Measurements from ENCODE around the gene RARB. TPM values are rescaled to one million over a fixed set of nuclear protein-coding genes. Genes with fewer than 3 reads are reported as not detected.

The RARB gene
- total RNA-seq, 1 donor from 2014 or later = not detected

DNA sequence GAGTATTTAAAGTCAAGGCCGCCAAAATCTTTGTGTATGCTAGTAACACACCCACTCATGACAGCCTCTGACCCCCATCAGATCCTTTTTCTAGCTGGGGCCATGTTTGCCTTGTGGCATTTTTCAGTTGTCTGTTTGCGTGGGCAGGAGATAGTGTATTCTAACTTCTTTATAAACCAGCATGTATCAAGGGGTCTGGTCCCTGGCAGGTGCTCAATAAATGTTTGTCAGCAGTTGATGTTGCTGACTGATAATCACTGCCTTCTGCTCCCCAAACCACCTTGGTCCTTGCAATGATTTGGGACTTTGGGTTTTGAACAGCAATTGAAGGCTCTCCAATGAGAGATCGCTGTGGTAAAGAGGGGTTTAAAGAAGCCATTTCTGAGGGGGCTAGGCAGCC lies 19.2 kb downstream of the RARB start:
- intact Hi-C loops (cut with micrococcal nuclease) = loop anchor here (10.0 kb wide), 1 partner anchor 148 kb away; no protein-coding TSS in a partner anchor

DNA sequence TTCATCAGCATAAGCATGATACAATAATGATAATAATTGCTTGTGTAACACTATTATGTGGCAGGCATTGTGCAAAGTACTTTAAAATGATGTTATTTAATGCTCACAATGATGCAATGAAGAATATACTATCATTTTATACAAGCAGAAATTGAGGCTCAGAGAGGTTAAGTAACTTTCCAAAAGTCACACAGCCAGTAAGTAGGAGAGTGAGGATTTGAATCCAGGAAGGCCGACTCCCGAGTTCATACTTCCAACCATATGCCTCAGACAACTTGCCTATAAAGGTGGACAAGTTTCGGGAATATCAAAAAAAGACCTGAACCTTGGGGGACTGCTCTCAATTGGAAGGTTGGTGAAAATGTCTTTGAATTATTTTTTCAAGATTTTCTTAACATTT lies 19.9 kb downstream of the RARB start:
- intact Hi-C loops (cut with micrococcal nuclease) = loop anchor here (10.0 kb wide), 1 partner anchor 147 kb away; no protein-coding TSS in a partner anchor

DNA sequence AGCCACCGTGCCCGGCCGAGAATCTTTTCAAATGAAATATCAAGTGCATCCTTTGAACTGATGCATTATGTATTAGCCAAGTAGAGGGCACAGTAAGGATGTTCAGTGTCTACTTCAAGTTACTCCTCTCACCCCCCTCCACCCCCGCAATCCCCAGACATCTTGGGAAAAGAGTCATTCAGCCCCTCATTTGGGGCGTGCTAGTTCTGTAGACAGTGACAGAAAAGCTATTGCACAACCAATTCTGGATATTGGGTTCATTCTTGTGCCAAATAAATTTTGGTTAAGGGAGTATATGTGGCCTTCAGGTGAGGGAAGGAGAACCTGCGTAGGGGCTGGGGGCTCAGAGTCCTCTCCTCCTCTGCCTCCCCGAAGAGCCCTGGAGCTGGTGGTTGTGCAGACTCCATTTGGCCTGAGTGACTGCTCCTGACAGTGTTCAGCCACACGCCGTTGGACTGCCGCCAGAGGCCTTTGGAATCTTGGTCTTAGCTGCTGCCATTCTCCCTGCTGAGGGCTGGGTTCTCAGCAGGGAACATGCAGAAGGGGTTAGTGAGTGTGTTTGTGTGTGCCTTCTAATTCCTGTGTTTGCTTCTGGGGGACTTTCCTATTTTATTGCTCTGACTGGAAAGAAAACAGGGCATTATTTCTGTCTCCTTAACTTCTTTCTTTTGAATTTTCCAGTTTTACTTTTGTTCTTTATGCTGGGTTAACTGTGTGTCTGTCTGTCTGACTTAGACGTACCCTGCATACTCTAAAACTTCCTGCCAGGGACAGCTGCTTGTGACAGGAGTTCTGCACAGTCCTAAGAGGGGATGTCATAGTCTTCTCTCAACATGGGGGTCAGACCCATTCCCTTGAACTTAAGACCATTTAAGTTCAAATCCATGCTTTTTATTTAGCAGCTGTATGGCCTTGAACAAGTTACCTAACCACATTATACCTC lies 21.0 kb downstream of the RARB start:
- intact Hi-C loops (cut with micrococcal nuclease) = loop anchor here (10.0 kb wide), 1 partner anchor 146 kb away; no protein-coding TSS in a partner anchor

DNA sequence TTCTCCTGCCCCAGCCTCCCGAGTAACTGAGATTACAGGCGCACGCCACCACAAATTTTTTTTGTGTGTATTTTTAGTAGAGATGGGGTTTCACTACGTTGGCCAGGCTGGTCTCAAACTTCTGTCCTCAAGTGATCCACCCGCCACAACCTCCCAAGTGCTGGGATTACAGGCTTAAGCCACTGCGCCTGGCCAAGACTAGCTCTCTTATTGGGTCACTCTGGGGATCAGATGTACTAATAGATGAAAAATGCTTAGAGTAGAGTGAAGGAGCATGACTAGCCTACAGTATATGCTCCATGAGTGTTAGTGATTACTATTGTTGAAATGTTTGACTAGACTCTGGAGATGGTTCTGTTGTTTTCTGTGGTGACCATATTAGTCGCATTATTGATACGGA lies 21.8 kb downstream of the RARB start:
- intact Hi-C loops (cut with micrococcal nuclease) = loop anchor here (10.0 kb wide), 1 partner anchor 145 kb away; no protein-coding TSS in a partner anchor

DNA sequence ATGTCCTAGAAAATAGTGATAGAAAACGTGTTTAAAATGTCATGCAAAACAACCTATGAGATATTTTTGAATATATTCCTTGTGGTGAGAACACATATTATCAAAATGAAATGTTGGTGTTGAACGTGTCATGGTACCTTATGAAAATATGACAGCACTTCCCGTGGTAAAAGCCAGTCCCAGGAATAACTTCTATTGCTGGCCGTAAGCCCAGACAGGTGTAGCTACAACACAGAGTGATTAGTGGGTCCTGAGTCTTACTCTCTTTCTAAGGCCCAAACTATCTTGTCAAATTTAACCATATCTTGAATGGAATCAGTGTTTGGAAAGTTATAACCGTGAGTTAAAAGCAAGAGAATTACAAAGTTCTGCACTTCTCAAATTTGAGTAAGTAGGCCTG lies 24.1 kb downstream of the RARB start:
- intact Hi-C loops (cut with micrococcal nuclease) = no loop called here

DNA sequence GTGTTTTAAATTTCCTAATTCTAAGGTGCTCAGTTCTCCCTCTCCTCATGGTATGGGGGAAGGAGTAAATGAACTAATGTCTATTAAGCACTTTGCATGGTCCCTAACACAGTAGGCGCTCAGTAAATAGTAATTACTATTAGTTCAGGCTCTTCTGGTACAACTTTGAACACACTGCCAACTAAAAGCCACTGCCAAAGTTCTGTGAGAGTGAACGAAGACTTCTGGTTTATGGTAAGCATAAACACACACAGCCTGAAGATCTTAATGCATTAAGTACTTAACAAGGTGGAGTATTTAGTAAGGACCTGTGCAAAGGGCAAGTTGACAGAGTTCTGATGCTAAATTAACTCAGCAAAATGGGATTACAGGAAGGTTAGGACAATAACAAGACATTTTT lies 24.7 kb downstream of the RARB start:
- intact Hi-C loops (cut with micrococcal nuclease) = no loop called here

DNA sequence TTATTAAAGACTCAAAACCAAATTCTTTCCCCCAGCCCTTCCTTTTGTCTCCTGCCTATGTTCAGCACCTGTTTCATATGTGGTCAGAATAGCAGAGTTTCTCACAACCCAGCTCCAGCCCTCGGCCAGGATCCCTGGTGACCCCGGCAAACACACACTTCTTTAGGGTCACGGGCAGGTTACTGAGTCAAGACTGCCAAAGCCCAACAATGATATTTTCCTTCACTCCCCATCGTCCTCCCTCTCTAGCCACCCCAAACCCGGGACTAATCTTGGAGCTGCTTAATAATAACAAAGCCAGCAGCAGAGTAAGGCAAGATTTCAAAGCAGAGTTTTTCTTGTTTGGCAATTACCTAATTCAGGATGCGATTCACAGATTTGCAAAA lies 25.5 kb downstream of the RARB start:
- intact Hi-C loops (cut with micrococcal nuclease) = no loop called here

DNA sequence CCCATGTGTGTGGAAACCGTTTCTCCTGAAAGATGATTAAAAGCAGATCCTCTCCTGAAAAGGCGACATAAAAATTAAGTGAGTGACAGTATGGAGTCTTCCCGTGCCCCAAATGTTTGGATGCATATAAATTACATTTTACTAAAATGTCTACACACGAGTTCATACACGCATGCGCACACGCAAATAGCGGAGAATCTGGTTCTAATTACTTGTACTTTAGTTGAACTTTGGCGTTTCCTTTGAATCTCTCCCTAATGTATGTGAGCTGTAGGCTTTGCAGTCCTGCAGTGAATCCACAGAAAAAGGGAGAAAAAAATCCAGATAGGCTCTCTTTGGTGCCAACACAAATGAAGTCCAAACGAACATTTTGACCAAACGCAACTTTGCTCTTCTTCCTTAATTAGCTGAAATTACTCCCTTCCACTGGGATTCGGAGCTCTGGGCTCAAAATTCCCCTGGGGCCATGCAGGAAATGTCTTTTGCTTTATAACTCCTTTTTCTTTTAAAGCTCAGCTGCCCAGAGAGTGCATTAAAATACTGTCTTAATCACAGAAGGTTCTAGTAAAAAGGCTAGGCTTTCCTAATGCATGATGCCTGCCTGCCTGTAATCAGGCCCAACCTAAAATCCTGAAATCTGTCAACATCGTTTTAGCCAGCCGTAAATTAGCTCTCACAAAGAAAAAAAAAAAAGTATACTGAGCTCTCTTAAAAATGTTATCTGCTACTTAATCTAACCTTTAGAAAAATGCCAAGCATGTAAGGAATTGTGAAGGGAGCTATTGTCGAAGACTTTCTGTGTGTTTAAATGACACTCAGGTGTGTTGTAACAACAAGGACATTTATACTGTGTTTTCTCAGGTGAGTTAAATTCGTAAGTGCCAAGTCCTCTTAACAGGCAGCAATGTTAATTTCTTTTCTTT lies 26.2 kb downstream of the RARB start:
- intact Hi-C loops (cut with micrococcal nuclease) = no loop called here

DNA sequence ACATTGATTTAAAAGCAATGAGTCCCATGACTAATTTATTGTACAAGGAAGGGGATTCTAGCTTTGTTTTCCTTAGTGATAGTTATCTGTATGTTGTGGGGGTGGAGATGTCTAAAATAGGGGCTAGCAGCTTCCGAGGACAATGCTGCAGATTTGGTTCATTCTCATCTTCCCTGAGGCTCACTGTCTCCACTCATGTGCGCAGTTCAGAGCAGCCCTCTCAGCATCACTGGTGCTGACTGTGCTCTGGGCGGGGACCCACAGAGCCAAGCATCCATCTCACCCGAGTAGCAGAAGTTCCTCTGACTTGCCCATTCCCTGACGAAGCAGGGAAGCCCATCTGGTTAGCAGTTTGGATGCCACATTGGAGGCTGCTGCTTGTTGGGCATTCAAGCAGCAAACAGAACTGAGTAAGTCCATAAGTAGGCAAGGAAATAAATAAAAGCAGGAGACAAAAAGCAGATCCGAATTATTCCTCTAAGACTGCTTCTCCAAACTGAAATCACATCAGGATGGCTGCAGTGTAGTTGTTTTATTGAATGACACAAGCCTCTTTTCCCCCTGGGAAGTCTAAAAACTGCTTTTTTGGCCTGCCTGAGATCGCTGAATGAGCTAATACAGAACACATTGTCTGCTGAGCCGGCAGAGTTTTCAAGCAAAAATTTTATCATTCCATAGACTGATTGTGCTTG lies 27.5 kb downstream of the RARB start:
- intact Hi-C loops (cut with micrococcal nuclease) = no loop called here

DNA sequence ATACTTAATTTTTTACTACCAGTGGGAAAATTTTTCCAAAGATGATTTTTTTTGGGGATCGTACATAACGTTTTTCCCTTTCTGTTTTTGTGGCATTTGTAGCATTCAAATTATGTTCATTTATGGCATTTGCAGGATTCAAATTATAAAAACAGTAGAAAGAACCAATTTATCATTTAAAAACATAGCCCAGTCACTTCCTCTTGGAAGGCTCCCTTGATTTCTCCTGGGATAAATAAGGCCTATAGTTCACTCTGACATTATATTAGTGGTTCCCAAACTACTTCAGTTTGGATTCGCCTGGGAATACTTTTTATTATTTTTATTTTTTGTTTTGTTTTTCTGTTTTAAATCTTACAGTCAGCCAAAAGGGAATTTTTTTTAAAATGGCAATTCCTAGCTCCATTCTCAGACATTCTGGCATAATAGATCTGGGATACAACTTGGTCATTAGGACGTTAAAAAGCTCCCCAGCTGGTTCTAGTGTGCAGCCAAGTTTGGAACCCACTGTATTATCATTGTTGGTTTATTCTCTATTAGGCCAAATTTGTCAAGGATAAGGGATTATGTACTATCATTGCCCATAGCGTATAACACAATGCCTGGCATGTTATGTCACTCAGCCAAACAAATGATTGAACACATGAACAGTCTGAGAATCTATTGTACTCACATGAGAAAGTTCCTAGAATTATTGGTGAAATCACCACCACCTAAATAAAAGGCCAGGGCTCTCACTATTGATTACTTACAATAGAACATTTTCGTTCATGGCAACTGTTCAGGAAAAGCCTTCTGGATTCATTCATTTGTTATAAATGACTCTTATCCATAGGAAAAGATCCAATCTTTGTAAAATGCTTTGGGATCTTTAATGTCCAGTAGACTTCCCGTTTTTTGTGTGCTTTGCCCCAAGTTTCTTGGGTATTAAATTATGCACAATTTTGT lies 28.9 kb downstream of the RARB start:
- intact Hi-C loops (cut with micrococcal nuclease) = no loop called here

DNA sequence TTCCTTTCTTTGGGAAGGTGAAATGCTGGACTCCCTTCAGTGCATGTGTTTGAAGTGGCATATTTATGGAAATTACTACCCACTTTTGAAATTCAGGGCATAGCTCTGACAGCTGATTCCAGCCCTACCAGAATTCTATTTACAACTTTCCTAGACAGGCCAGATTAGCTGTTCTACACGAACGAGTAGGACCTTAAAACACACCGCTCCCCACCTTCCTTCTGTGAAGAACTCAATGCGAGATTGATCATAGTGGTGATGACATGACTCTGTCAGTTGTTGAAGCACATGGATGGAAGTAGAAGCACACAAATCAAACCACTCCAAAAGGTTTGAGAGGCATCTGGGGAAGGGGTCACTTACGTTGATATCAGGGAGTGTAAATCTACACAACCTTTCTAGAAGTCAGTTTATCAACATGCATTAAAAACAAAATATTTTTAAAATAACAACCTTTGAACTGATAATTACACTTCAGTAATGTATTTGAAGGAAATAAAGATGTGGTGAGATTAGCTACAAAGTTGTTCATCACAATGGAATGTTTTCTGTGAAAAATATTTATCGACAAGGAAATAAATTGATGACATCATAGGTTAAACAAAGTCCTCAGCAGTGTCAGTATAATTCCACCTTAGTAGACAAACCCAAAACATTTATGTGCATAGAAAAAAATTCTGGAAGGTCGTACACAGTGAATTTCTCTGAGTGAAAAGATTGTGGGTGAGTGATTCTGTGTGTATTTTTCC lies 29.8 kb downstream of the RARB start:
- intact Hi-C loops (cut with micrococcal nuclease) = no loop called here

DNA sequence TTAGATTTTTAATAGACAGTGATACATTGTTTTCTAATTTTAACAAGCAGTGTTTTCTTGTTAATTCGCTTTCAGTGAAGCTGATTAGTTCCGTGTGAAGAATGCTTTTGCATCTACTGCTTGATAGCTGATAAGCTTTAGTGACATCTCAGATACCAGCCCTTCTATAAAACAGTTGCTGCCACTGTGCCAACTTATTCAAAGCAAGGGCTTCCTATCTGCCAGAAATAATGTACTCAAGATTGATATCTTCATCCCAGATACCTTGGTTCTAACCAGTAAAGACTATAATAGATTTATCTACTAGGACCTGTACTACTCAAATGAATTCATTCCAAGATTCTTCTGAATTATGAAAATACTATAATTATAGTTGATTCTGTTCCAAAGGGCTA lies 30.4 kb downstream of the RARB start:
- intact Hi-C loops (cut with micrococcal nuclease) = no loop called here

DNA sequence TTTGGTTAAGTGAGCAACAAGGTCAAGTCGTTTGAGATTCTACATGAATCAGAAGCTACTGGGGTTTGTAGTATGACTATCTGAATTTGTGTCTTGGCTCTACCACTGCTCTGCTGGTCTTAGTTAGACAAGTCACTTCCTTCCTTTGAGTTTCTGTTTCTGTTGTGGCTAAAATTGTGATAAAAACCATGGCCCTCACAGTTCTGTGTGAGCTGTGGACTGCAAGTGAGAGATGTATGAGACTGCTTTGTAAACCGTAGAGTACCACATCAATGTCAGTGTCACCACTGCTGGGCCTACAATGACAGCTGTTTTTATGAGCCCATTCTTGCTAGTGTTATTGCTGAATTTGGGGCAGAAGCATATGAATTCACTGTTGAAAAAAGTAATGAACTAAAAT lies 32.7 kb downstream of the RARB start:
- intact Hi-C loops (cut with micrococcal nuclease) = no loop called here

DNA sequence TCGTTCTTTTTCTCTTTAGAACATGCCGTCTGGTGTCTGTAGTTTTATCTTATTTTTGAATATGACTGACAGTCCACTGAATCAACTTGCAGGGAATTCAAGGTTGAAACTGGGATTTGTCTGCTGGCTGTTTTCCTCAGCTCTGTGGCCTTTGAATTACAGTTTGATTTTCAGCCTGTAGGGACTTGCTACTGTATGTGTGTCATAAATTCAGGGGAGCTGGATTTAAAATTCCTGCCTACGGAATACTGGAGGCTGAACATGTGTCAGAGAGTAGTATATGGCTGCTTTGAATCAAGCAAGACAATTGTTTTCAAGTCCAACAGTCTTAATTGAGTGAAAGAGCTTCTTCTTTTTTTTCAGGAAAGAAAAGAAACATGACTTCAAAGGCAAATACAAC lies 33.9 kb downstream of the RARB start:
- intact Hi-C loops (cut with micrococcal nuclease) = no loop called here

DNA sequence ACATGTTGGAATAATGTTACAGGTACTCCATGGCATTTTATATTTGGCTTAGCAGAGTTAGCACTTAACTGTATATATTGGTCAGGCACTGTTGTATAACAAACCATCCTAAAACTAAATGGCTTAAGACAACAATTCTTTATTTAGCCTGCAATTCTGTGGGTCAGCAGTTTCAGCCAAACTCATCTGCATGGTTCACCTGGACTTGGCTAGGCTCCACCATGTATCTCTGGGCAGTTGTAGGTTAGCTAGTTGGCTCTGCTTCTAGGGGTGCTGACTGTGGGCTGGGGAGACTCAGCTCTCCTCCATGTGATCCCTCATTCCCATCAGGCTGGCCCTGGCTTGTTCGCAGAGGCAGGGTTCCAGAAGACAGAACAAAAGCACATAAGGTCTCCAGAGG lies 34.4 kb downstream of the RARB start:
- intact Hi-C loops (cut with micrococcal nuclease) = no loop called here

DNA sequence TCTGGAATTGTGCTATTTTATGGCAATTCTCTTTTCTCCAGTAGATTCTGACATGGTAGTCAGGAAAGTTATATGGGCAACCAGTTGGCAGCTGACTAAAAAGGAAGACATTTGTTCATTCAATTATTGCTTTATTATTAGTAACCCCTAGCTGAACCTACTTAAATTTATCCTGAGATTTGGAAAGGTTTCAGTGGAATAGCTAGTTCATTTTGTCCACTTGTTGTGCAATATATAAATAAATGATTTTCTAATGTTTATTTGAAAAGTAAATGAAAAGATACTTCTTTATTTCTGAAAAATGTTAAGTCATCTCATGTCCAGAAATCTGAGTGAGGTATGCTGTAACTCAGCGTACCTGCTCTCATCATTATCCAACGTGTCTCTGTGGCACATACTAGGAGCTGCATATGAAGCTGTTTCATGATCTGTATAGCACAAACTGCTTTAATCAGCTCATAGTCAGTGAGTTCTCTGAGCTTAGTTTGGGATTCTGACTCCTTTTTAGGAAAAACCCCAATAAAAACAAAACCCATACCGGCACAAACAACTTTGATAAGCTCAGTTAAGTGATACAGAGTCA lies 35.9 kb downstream of the RARB start:
- intact Hi-C loops (cut with micrococcal nuclease) = no loop called here

DNA sequence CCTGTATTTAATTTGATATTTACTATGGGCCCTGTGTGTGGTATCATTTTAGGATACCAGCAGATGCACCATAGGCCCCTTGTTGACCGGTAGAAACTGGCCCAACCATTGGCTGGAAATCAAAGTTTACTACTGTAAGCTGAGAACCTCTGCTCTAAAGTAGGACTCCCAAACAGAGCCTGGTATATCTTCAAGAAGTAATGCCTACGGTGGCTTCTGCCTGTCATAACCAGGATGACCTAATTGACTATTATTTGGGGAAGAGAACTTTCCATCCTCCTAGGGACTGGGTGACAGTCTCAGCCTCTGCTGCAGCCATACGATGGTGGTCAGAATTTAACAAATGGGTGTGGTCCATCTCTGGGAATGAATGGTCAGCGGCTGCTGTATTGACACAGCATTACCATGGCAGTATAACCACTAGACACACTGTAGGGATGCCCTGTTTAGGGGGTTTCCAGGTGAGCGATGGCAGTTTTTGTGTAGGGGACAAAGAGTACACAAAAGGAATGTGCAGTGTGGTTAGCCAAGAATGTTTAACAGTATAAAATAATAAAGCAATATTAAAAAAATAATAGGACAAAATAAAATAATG lies 37.3 kb downstream of the RARB start:
- intact Hi-C loops (cut with micrococcal nuclease) = no loop called here

DNA sequence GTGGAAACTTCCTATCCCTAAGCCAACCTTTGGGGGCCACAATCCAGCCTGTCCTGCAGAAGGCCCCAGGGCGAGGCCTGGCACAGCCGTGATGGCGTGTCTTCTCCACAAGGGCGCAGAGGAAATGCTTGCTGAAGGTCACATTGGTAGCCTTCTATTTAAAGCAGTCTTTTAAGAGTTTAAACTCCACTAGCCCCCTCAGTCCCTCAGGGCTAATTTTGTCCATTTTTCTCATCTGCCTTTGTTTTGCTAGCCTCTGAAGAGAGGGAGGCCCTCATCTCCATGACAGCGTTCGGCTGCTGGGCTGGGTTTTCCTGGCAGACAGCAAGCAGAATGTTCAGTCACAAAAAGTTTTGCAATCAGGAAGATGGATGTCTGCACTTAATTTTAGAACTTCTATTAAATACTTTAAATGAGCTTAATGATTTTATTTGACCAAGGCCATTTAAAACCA lies 40.8 kb downstream of the RARB start:
- intact Hi-C loops (cut with micrococcal nuclease) = no loop called here

DNA sequence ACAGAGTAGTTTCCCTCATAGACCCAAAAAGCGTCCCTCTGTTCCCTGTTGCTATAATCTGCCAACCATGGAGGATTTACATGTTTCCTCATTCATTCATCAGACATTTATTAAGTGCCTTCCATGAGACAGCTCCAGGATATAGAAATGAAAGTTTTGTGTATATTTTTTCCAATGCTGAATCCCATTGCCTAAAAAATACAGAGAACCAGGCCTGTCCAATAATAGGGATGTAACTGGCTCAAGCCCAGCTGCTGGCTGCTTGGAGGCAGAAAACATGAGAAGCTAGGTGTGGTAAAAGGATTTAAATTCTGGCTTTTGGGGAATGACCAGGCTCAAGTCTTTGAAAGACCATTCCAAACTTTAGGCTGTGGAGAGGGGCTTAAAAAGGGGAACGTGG lies 41.5 kb downstream of the RARB start:
- intact Hi-C loops (cut with micrococcal nuclease) = no loop called here

Data from T-helper 2 cell treated with Interferon-gamma antibody and Interleukin-4, amounts not matched to agents 100 ng/mL and 5 ng/mL, for 36 hours (primary cell).